KMS-11 (cell line): Measurements from ENCODE around the gene PIEZO2.

ENCODE experiments used
- H2AFZ ChIP-seq: fragments of 200-600 bp; sonication (generic); 2 replicates; pipeline ENCODE4 v1.6.1; 2016; ENCODE audit warnings: antibody characterized with exemption, mixed run types, low read depth
- H3K27ac ChIP-seq: fragments of 200-600 bp; sonication (generic); 2 replicates; pipeline ENCODE4 v1.6.1; 2016; ENCODE audit warnings: mild to moderate bottlenecking, mixed run types
- H3K27me3 ChIP-seq: fragments of 200-600 bp; sonication (generic); 2 replicates; pipeline ENCODE4 v1.6.1; 2017; ENCODE audit warnings: mild to moderate bottlenecking, low read depth, mixed run types, moderate library complexity; ENCODE audit not compliant: insufficient read depth
- H3K36me3 ChIP-seq: fragments of 200-600 bp; sonication (generic); 2 replicates; pipeline ENCODE4 v1.6.1; 2017; ENCODE audit warnings: mild to moderate bottlenecking, mixed run types; ENCODE audit not compliant: insufficient read depth
- H3K4me1 ChIP-seq: fragments of 200-600 bp; sonication (generic); 2 replicates; pipeline ENCODE4 v1.6.1; 2016; ENCODE audit warnings: mild to moderate bottlenecking, low read depth, mixed run types; ENCODE audit not compliant: poor library complexity, severe bottlenecking
- H3K4me2 ChIP-seq: fragments of 200-600 bp; sonication (generic); 2 replicates; pipeline ENCODE4 v1.7.0; 2016; ENCODE audit warnings: mild to moderate bottlenecking, mixed run types
- H3K4me3 ChIP-seq: fragments of 200-600 bp; sonication (generic); IDR thresholded peaks from 2 replicates; pipeline ENCODE4 v1.6.1; 2017; ENCODE audit warnings: low read depth, low read length, mixed read lengths; ENCODE audit not compliant: insufficient read depth
- H3K79me2 ChIP-seq: fragments of 200-600 bp; sonication (generic); 2 replicates; pipeline ENCODE4 v1.6.1; 2016; ENCODE audit warnings: low read depth, mixed run types; ENCODE audit not compliant: insufficient read depth
- H3K9ac ChIP-seq: fragments of 200-600 bp; sonication (generic); 2 replicates; pipeline ENCODE4 v1.6.1; 2016; ENCODE audit warnings: mild to moderate bottlenecking, mixed run types
- H4K20me1 ChIP-seq: fragments of 200-600 bp; sonication (generic); 2 replicates; pipeline ENCODE4 v1.6.1; 2016; ENCODE audit warnings: mild to moderate bottlenecking, mixed run types; ENCODE audit not compliant: insufficient read depth
- TF ChIP-seq, protein P1 (sequence below): fragments of 200-600 bp; sonication (generic); conservative IDR thresholded peaks from 2 replicates; pipeline ENCODE4 v1.6.1; 2017; ENCODE audit warnings: low read depth, mild to moderate bottlenecking, antibody characterized with exemption, low read length, moderate library complexity, mixed read lengths

Gene PIEZO2

GRCh38 chr18:10898417-10898974, 250.9 kb downstream of the PIEZO2 start:
- H3K4me2 ChIP-seq: no peak overlapping the region

GRCh38 chr18:10896851-10897250, 252.5 kb downstream of the PIEZO2 start:
- TF ChIP-seq, protein P1, sequence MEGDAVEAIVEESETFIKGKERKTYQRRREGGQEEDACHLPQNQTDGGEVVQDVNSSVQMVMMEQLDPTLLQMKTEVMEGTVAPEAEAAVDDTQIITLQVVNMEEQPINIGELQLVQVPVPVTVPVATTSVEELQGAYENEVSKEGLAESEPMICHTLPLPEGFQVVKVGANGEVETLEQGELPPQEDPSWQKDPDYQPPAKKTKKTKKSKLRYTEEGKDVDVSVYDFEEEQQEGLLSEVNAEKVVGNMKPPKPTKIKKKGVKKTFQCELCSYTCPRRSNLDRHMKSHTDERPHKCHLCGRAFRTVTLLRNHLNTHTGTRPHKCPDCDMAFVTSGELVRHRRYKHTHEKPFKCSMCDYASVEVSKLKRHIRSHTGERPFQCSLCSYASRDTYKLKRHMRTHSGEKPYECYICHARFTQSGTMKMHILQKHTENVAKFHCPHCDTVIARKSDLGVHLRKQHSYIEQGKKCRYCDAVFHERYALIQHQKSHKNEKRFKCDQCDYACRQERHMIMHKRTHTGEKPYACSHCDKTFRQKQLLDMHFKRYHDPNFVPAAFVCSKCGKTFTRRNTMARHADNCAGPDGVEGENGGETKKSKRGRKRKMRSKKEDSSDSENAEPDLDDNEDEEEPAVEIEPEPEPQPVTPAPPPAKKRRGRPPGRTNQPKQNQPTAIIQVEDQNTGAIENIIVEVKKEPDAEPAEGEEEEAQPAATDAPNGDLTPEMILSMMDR: no peak
- no peak overlapping the region for H2AFZ ChIP-seq

More at GRCh38 chr18:10898417-10898974, 250.9 kb downstream of the PIEZO2 start:
- TF ChIP-seq, protein P1: no peak
- Histone ChIP-seq H2AFZ (no peak overlapping the region), H4K20me1 (no peaks in the 10 kb centered on the region), H3K9ac (no peak overlapping the region), H3K4me3 (no peak overlapping the region), H3K36me3 (no peaks in the 10 kb centered on the region), H3K4me1 (peaks cover 3% of the 10 kb centered on the region), H3K27me3 (no peaks in the 10 kb centered on the region), H3K27ac (no peak overlapping the region), H3K79me2 (no peaks in the 10 kb centered on the region)

DNA sequence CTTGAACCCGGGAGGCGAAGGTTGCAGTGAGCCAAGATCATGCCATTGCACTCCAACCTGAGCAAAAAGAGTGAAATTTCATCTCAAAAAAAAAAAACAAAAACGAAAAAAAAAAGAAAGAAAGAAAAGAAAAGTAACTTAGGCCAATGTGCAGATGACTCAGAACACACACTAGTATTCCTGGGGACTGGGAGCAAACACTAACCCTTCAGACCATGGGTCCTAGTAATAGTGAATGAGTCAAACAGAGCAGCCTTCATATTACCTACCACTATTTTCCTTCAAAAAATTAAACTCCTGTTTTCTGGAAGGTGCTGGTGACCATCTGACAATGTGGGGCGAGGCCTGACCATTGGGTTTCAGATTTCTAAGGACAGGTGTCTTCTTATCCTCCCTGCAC, 253.4 kb downstream of the PIEZO2 start:
- H3K9ac ChIP-seq: no peak overlapping the region
- H3K36me3 ChIP-seq: no peaks in the 10 kb centered on the region
- no peaks in the 10 kb centered on the region for H4K20me1 ChIP-seq
- H3K79me2 ChIP-seq: no peaks in the 10 kb centered on the region
- H3K4me2 ChIP-seq: no peak overlapping the region
- H3K4me1 ChIP-seq: peaks cover 11% of the 10 kb centered on the region
- TF ChIP-seq, protein P1: no peak
- no peaks in the 10 kb centered on the region for H3K27me3 ChIP-seq
- no peak overlapping the region for H3K4me3 ChIP-seq
- no peak overlapping the region for H3K27ac ChIP-seq
- no peak overlapping the region for H2AFZ ChIP-seq

More at GRCh38 chr18:10896851-10897250, 252.5 kb downstream of the PIEZO2 start:
- Histone ChIP-seq H3K36me3 (no peaks in the 10 kb centered on the region), H3K4me3 (no peak overlapping the region), H3K4me2 (no peak overlapping the region), H3K27ac (no peak overlapping the region), H4K20me1 (no peaks in the 10 kb centered on the region), H3K4me1 (peaks cover 11% of the 10 kb centered on the region), H3K9ac (no peak overlapping the region), H3K27me3 (no peaks in the 10 kb centered on the region), H3K79me2 (no peaks in the 10 kb centered on the region)

GRCh38 chr18:10894501-10894900, 254.9 kb downstream of the PIEZO2 start:
- Histone ChIP-seq H3K4me2 (no peak overlapping the region), H3K27ac (no peak overlapping the region), H3K4me1 (peaks cover 11% of the 10 kb centered on the region), H3K4me3 (no peak overlapping the region), H3K79me2 (no peaks in the 10 kb centered on the region), H2AFZ (no peak overlapping the region), H3K9ac (no peak overlapping the region), H4K20me1 (no peaks in the 10 kb centered on the region), H3K27me3 (no peaks in the 10 kb centered on the region), H3K36me3 (no peaks in the 10 kb centered on the region)
- TF ChIP-seq, protein P1: no peak
